ENCODE data around the gene ZNF256.

Gene ZNF256

GRCh38 chr19:57947419-57948134 lies at the start of gene ZNF256:
ZNF256 (minus strand) TSS chr19:57947706; CDS start chr19:57947474, 232 bp downstream.
- FAIRE-seq (peak; percentile 89), DNase-seq (ENCODE audit: extremely low spot score, insufficient read length, low read depth) (peak; percentile 57)

DNA sequence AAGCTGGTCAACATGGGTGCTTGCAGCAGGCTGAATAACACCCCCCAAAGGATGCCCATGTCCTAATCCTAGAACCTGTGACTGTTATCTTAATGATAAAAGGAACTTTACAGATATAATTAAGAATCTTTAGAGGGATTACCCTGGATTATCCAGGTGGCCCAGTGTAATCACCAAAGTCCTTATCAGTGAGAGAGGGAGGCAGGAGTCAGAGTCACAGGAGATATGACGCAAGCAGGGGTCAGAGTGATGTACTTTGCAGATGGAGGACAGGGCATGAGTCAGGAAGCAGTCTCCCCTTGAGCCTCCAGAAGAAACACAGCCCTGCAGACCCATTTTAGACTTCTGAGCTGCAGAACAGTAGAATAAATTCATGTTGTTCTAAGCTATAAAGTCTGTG lies 45.3 kb upstream of the ZNF256 start:
- DNase-seq (ENCODE audit: extremely low spot score, insufficient read length, low read depth) (no peak), FAIRE-seq (no peak)

GRCh38 chr19:57978586-57979289 lies 31.2 kb upstream of the ZNF256 start:
- no peak for FAIRE-seq
- no peak for DNase-seq (ENCODE audit: extremely low spot score, insufficient read length, low read depth)

DNA sequence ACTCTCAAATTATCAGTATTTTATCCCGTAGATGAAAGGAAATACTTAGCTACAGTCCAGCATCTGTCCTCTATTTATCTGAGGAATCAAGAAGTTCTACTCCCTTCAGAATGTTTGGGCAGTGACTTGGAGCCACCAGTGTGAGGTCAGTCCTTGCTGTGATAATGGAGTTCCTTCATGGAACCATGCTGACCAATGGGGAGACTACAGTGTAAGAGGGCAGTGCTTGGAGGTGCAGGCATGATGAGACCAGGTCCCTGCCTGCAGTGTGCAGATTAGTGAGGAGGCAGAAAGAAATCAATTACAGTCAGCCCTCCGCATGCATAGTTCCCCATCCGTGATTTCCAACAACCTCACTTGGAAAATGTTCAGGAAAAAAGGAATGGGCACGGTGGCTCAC lies 26.9 kb upstream of the ZNF256 start, which contains the start of gene C19orf18:
Gene C19orf18 (minus strand): TSS at position 101 of the 400 bp plus-strand sequence. CDS start 102 bp downstream, outside the sequence.
- no peak for DNase-seq (ENCODE audit: extremely low spot score, insufficient read length, low read depth)
- no peak for FAIRE-seq

DNA sequence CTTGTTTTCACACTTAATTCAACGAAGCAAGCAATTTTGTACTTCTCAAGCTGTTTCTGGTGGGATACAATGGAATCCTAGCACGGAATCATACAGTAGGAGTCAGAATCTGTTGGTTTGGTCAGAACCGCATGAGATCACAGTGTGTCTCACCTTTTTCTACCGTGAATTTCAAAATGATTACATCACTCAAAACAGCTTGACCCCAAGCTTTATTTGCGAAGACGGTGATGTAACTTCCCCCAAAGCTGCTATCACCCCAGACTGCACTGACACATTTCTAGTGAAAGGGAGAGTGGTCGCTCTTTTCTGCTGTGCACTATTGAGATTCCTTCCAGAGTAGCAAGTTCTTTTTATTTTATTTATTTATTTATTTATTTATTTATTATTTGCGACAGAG lies 17.3 kb upstream of the ZNF256 start:
- DNase-seq (ENCODE audit: extremely low spot score, insufficient read length, low read depth): no peak
- no peak for FAIRE-seq

- FAIRE-seq (no peak), DNase-seq (ENCODE audit: extremely low spot score, insufficient read length, low read depth) (no peak)
Observed at GRCh38 chr19:57961785-57962184, 14.3 kb upstream of the ZNF256 start.

DNA sequence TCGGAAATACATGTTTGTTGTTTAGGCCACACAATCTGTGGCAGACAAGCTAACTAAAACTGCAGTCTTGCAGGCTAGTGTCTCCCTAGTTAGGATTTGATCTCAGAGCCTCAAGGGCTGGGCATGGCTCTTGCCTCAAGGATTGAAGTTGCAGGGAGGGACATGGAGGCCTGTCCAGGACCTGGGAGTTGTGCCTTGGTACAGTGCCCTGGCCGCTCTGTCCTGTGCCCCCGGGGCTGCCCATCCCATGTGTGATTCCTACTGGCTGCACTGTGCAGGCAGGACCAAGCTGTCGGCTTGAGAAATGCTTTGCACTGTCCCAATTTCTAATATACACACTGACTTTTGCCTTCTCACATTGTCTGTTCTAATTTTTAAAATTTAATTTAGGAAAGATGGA lies 7.5 kb upstream of the ZNF256 start:
- no peak for FAIRE-seq
- DNase-seq (ENCODE audit: extremely low spot score, insufficient read length, low read depth): no peak

DNA sequence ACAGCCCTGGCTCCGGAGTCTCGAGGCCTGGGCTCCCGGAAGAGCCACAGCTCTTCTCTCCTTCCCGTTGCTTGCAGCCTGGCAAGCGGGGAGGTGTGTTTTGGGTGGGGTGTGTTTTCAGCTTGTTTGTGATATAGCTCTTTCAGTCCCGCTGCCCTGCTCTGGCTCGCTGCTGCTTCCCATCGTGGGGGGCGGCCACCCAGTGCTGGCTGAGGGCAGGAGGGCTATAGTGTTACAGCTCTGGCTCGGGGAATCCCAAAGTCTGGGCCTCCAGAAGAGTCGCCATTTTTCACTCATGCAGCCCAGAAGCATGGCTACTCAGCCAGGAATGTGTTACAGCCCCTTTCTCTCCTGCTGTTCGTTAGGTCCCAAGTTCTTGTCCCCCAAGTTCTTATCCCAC lies 2.2 kb upstream of the ZNF256 start:
- DNase-seq (ENCODE audit: extremely low spot score, insufficient read length, low read depth): no peak
- no peak for FAIRE-seq

DNA sequence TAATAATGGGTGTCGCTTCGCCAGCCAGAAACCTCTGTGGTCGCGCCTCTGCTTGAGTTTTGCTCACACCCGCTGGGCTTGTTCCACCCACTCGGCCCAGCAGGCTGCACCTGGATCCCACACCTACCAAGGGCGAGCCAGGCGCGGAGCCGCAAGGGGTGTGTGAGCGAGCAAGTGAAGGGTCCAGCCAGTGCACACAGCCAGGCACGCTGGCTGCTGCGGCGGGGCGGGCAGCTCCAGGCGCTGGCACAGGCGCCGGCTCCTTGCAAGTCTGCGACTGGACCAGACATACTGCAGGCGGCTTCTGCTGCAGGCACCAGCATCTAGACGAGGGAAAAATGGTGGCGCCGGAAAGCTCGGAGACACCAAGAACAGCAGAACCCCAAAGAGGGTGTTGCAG lies 1.8 kb upstream of the ZNF256 start:
- DNase-seq (ENCODE audit: extremely low spot score, insufficient read length, low read depth) (no peak), FAIRE-seq (no peak)

DNA sequence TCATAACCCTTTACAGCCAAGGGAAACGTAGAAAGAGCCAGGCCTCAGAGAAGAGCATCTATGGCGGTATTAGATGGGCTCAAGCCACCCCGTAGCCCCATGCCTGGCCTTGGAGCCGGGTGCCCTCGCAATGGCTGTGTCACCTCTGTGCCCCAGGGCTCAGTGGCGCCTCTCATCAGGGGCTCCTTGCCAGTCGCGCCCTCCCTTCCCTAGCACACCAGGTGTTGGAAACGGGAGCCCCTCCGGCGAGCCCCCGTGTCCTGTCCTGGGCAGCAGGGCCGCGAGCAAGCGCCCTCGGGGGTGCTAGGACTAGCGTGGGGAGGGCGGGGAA lies 453 bp downstream of the ZNF256 start:
- no peak for FAIRE-seq

DNA sequence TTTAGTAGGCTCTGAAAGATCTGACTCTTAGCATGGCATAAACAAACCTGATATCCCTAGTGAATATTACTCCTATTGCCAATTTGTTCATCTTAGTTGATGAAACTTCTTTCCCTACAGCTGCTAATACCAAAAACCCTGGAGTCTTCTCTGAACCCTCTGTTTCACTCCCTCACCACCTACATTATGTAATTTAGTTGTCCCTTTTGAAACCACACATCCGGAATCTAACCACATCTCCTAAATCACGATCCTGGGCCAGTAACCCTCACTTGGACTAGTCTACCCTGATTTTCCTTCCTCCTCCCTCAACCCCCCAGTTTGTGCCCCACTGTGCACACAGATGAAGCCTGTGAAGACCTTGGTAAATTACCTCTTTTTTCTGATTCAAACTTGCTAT lies 1.2 kb downstream of the ZNF256 start:
- FAIRE-seq (no peak), DNase-seq (ENCODE audit: extremely low spot score, insufficient read length, low read depth) (no peak)

More for the DNA sequence above, 453 bp downstream of the ZNF256 start:
- no peak for DNase-seq (ENCODE audit: extremely low spot score, insufficient read length, low read depth)

GRCh38 chr19:57941593-57941992 lies 5.9 kb downstream of the ZNF256 start:
- FAIRE-seq (no peak), DNase-seq (ENCODE audit: extremely low spot score, insufficient read length, low read depth) (no peak)

DNA sequence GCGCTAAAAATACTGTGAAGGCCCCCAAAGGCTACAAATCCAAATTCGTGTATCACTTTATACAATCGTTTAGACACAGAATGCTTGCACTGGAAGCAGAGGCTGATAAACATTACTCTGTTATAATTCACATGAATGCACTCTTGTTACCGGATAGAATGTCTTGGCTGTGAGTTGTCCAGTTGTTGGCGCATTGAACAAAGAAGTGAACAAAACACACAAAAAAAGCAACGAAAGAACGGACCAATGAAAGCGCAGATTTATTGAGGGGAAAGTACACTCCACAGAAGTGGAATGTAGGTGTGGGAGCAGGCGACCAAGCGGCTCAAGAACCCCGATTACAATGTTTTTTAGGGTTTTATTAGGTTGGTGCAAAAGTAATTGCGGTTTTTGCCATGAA lies 11.8 kb downstream of the ZNF256 start:
- DNase-seq (ENCODE audit: extremely low spot score, insufficient read length, low read depth): no peak
- FAIRE-seq: no peak

DNA sequence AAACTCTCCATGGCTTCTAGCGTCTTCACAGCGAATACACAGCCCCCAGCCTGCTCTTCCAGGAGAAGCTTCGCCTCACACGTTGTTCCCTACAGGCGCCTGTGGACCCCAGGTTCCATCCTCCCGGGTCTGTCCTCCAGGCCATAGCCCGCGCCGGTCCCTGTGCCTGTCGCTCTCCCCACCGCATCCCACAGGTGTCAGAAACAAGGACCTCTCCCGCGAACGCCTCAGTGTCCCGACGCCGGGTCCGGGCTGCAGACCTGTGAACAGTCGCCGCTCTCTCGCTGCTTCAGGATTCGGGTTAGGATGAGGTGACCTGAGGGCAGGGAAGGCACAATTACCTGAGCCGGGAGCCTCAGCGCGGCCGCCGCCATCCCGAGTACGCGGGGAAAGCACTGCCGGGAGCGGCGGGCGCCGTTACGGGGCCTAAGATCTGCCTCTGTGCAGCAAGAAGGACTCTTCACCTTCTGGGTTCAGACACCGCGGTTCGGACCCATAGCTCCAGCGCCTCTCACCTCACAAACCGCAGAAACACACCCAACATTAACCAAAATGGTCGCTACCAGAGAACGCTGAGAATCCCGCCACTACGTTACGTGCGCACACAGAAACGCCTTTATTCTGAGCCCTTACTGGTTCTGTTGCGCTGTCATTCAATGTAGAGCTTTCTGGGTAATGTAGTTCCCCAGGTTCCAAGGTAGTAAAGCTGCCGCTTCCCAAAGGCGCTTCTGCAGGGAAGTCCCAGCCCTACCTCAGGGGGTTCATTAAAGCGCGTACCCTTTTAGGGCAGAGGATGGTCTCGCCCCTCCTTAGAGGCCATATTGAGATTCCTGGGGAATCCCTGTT lies 12.5 kb downstream of the ZNF256 start, which contains the start of gene ZNF418:
Gene ZNF418 (minus strand): TSS at position 583 of the 846 bp plus-strand sequence. CDS start 1,580 bp downstream, outside the sequence.
- DNase-seq (ENCODE audit: extremely low spot score, insufficient read length, low read depth): no peak
- FAIRE-seq: no peak

GRCh38 chr19:57927587-57927986 lies 19.9 kb downstream of the ZNF256 start:
- no peak for FAIRE-seq
- DNase-seq (ENCODE audit: extremely low spot score, insufficient read length, low read depth): no peak

DNA sequence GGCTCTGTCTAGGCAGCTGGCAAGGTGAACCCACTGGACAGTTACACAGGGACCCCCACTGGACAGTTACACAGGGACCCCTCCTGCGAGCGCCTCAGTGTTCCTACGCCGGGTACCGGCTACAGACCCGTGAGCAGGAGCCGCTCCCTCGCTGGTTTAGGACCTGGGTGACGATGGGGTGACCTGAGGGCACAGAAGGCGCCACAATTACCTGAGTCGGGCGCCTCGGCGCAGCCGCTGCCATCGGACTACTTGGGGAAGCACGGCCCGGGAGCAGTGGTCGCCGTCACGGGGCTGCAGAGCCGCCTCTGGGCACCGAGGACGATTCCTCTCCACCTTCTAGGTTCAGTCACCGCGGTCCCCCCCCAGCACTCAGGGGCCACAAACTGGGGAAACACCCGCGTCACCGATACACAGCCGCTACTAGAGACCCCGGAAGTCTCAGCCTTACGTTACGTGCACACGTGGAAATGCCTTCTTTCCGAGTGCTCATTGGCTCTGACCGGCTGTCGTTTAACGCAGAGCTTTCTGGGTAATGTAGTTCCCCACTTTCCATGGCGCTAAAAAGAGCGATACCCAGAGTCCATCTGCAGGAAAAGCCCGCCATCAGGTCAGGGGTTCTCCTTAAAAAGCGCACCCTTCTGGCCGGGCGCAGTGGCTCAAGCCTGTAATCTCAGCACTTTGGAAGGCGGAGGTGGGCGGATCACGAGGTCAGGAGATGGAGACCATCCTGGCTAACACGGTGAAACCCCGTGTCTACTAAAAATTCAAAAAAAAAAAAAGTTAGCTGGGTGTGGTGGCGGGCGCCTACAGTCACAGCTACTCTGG lies 31.1 kb downstream of the ZNF256 start, which contains the start of gene ZNF417:
Gene ZNF417 (minus strand): TSS at position 425 of the 828 bp plus-strand sequence. CDS start 181 bp downstream, at position 244.
- FAIRE-seq: peak; percentile 99
- DNase-seq (ENCODE audit: extremely low spot score, insufficient read length, low read depth): peak; percentile 74

GRCh38 chr19:57914531-57914930 lies 33.0 kb downstream of the ZNF256 start:
- no peak for DNase-seq (ENCODE audit: extremely low spot score, insufficient read length, low read depth)
- FAIRE-seq: no peak

DNA sequence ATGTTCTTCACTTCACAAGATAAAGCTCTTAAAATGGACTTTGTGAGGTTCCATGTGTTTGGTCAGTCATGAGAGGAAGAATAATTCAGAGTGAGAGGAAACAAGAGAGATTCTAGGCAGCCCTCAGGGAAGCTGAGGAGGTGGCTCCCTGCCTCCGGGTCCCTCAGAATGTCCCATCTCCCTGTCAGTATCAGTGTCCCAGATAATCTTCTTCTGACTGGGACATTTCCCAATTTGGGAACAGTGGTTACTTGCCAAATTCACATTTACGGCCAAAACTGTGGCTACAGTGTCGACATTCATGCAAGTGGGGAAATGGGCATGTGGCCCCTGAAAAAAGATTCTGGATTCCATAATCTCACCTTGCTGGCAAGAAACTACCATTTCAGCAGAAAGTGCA lies 40.1 kb downstream of the ZNF256 start:
- DNase-seq (ENCODE audit: extremely low spot score, insufficient read length, low read depth) (no peak), FAIRE-seq (no peak)

- FAIRE-seq: no peak
- no peak for DNase-seq (ENCODE audit: extremely low spot score, insufficient read length, low read depth)
Observed at GRCh38 chr19:57905258-57905657, 42.2 kb downstream of the ZNF256 start.
